HG02840 (cell line): Measurements from ENCODE around the gene PCBP3.

ENCODE experiments used
- ATAC-seq: cut with Tn5 transposase; IDR thresholded peaks from one replicate; pipeline ENCODE4 v1.9.1; 2021; ENCODE audit warnings: mild to moderate bottlenecking, moderate library complexity, moderate number of reproducible peaks; ENCODE audit not compliant: unreplicated experiment, low FRiP score

PCBP3 gene

DNA sequence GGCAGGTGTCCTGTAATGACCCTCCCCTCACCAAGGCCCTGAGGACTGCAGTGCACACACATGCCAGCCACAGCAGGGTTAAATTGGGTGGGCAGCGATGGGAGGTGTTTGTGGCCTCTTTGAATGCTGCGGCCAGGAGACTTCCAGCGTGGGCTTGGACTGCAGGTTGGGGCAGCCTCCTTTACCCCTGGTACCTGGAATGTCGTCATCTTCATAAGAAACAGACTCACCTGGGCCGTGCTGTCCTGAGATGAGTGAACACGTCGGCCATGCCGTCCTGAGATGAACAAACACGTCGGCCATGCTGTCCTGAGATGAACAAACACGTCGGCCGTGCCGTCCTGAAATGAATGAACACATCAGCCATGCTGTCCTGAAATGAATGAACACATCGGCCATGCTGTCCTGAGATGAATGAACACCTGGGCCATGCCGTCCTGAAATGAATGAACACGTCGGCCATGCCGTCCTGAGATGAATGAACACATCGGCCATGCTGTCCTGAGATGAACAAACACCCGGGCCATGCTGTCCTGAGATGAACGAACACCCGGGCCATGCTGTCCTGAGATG lies 288.0 kb downstream of the PCBP3 start:
- no peak for ATAC-seq

DNA sequence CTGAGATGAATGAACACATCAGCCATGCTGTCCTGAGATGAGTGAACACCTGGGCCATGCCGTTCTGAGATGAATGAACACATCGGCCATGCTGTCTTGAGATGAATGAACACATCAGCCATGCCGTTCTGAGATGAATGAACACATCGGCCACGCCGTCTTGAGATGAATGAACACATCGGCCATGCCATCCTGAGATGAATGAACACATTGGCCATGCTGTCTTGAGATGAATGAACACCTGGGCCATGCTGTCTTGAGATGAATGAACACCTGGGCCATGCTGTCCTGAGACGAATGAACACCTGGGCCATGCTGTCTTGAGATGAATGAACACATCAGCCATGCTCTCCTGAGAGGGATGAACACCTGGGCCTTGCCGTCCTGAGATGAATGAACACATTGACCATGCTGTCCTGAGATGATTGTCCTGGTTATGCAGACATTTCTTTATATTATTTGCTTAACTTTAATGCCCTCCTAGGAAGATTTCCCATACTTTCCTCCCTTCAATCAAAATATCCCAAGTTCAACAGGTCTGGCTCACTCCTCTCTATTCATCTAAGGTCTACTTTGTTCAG lies 289.5 kb downstream of the PCBP3 start:
- ATAC-seq, result no peak

DNA sequence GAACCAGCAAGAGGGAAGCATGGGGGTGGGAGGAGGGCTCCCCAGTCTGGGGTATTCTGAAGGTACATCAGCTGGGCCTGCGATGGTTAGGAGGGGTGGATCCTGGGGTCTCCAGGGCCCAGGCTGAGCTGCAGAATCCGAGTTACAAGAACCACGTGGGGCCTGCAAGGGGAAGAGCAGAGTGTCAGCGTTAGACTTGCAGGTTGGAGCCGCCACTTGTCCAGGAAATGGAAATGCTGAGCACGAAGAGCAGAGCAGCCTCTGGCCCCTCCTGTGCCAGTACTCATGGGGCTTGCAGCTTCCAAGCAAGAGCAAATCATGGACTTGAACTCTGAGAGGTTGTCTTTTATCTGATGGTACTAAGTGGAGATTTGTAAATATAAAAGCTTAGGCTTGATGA lies 290.6 kb downstream of the PCBP3 start:
- ATAC-seq, result no peak

DNA sequence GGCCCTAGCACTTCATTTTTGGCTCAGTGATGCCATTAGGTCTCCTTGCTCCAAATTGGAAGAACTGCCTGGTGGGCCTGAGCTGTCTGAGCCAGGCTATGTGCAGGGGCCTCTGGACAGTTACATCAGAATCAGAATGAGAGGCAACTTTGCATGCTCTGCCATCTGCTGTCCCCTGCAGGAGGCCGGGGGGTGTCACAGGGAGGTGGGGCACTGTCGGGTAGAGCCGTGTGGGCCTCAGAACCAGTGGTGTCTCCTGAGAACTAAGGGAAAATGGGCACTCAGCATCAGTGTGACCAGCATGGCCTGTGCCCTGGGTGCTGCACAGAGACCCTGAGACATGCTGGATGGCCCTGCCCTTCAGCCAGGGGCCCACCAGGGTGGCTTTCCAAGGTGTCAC lies 291.0 kb downstream of the PCBP3 start:
- no peak for ATAC-seq

DNA sequence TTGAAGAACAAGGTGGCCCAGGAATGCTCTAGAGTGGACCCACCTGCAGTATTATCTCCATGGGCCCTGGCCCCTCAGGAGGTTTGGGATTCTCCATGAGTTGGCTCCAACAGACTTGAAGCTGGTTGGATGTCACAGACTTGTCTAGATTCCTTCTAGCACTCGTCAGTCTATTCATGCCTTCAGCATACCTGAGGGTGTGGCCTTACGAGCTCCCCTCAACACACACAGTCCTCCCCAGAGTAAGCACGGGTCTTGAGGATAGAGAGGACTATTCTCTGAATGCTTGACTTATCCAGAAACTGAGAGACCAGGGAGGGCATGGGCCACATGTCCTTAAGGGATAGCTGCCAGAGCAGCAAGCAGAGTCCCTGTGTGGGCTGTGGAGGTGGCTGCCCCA lies 292.1 kb downstream of the PCBP3 start:
- no peak for ATAC-seq

DNA sequence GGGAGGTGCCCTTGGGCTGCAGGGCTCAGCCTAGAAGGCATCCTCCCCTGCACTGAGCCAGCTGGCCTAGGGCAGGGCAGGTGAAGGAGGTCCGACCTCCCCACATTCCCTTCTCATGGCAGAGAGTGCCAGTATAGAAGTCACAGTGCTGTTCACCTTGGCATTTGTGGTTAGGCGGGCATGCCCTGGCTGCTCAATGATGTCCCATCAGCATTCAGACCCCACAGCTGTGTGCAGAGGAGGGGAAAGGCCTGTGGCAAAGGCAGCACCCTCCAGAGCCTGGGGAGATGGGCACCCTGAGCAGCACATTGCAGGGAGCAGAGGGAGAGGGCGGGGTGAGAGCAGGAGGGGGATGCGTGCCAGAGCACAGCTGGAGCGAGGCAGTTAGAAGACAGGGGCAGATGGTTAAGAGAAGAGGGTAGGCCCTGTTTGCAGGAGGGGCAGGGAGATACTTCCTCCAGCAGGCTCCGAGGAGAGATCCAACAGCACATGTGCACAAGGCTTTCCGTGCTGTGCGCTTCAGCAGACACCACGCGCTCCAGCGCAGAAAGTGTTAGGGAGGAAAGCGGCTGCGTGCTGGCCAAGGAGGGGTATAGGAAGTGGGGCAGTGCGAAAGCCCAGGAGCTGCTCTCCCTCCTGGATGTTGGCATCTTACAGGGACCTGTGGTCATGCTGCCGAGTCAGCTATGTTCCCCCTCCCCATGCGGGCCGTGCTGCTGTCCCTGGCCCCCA lies 294.4 kb downstream of the PCBP3 start:
- ATAC-seq, result no peak

DNA sequence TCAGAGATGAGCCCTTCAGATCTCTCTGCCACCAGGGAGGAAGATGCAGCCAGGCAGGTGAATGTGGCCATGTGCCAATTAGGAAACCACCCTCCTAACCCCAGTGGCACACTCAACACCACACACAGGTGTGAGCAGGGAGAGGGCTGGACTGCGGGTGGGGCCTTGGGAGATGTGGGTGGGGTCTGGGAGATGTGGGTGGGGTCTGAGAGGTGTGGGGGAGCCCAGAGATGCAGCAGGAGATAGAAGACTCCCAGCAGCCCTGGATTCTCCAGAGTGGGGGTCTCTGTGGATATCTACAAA lies 294.9 kb downstream of the PCBP3 start:
- ATAC-seq, result no peak

DNA sequence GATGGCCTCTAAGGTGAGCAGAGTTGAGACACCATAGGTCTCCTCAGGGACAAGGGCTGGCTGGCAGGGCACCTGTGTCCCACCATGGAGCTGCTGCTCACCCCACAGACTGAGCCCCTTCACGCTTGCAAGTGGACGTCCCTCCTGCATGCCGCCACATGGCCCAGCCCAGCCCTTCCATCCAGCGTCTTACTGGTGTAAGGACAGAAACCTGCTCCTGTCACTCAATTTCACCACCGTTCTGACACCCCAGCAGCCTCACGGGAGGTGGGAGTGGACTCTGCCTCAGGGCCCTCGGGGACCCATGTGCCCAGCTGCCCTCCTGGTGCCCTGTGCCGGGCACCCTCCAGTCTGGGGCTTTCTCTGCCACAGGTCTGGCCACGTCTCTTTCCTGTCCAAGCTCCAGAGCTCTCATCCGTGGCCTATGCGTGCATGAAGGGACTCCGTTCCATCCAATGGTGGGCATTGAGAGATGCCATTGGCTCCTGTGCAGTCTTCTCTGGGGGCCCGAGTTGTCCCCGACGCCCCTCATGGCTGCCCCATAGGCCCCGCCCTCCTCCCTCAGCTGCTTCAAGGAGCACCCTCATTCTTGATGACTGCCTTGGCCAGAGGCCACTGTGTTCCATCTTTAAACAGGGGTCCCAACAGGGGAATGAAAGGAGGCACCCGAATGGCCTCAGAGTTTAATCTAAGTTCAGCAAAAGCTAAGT lies 295.4 kb downstream of the PCBP3 start:
- ATAC-seq, result no peak

DNA sequence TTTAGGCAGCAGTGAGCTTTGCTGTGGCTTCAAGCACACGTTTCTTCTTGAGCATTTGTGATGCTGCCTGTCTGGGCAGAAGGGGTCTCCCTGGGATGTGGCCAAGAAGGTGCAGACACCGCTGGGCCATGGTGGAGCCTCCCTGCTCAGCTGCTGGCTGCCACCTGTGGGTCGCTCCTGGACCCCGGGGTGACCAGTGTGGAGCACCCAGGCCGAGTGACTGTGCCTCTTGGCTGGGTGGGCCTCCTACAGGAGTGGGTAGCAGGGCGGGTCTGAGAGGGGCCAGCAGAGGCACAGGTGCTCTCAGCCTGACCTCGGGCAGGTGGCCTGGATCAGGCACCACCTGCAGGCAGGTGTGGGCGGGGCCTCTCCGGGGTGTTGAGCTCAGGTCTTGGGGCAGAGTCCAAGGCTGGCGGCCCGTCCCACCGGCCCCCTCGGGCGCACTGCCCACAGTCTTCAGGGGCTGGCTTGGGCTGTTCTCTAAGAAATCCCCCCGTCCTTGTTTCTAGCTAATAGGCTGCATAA lies 296.1 kb downstream of the PCBP3 start:
- ATAC-seq, result no peak

DNA sequence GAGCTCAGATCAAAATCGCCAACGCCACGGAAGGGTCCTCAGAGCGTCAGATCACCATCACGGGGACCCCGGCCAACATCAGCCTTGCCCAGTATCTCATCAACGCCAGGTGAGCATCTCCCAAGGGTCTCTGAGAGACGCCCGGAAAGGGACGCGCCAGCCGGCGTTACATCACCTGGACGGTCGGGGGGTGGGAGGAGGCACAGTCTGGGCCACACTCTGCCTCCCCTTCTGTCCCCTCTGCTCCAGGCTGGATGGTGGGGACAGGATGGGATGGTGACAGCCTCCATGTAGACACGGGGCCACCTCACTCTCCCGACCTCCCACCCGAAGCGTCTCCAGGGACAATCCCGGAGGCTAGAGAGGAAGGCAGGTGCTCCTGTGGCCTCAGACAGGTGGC lies 296.6 kb downstream of the PCBP3 start:
- ATAC-seq, result no peak

DNA sequence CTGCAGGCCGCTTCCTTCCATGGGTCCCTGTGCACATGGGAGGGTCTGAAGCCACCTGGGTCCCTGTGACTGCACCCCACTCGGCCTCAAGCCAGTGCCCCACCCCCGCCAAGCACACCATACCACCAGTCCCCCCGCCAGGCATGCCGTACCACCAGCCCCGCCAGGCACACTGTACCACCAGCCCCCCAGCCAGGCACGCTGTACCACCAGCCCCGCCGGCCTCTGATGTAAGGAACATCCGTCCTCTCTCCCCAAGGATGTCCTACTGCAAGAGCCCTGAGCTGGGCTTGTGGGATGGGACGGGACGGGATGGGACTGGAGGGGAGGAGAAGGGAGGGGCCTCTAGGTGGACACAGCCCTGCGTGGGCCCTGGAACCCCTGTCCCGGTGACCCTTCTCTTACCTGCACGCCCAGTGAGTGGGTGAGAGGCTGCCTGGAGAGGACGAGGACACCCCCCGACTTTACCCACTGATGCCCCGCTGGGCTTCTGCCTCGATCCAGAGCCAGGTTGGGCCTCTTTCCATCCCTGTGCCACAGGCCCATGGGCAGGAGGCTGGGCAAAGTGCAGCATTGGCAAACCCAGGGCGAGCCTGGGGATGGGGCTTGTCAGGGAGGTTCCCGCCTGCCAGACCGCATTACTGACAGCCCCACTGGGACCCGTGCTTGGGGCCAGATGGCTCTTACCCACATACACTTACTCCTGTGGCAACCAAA lies 297.3 kb downstream of the PCBP3 start:
- no peak for ATAC-seq

DNA sequence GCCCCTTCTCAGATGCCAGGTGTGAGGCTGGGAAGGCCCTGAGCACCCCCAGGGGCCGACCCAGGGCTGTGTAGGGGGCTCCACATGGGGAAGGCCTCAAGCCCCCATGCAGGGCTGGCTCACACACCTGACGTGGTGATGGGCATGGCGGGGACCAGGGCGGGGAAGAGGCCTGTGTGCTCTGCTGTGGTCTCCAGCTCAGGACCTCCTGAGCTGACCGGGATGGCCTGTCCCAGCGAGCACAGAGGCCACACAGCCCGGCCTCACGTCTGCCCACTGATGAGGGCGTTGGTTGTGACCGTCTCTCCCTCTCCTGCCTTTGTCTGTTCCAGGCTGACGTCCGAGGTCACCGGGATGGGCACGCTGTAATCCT lies 297.8 kb downstream of the PCBP3 start:
- no peak for ATAC-seq

DNA sequence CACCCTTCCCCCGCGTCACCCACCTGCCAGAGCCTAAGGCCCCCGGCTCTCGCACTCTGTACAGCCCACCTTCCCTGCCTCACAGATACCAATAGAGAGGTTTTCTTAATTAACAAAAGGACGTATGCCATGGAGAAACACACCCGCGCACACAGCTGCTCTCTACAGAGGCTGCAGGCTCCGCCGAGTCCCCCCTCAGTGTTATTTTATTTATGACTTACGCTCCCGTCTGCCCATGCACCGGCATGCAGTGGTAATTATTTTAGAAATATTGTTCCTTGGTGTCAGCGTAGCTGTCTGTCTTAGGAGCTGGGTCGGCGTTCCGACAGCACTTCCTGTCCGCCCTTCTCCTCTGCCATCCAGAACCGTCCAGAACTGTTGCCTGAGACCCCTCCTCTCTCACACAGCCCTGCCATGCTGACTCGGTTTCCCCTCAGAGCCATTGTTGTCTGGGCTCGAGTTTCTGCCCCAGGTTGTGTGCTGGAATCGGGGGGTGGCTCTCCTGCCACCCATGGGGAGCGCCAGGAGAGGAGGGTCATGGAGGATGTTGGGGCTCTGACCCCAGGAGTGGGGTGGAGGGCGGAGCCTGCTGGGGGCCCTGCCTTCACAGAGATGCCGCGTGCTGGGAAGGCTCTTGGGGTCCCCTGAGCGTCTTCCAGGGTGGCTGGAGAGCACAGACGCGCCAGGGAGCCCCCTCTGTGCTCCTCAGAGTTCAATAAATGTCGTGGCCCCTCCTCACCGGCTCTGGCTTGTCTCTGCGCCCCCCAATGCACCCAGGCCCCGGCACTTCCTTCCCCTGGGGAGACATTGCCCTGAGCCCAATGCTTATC lies 298.4 kb downstream of the PCBP3 start:
- ATAC-seq, result no peak

DNA sequence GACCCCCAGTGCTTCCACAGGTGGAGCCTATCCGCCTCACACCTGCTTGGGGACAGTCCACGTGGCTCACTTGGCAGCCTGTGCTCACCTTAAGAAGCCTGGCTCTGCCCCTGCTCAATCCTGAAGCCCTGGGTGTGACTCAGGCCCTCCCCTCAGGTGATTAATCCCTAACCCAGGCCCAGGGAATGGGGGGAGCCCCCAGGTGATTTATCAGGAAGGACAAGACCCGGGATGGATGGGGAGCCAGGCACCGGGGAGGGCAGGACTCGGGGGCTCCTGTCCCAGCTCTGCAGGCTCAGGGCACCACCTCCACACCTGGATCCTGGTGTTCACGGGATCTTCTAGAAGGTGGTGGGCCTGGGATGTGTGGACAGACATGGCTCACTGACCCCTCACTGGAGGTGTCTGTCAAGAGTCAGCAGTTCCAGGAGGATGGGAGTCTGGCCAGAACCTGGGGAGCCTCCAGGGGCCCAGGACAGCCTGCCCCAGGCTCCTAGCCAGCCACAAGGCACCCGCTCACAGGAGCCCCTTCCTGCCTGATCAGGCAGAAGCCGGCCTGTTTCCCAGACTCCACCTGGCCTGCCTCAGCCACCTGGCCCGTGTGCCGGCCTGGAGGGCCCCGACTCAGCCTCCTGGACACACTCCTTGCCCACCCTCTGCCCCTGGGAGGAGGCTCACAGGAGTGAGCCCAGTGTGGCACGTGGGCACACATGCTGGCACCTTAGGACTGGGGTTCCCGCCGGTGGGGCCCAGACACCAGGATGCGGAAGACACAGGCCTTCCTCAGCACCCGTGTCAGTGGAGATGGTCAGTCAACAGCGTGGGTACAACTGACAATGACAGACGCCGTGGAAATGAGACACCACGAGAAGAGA lies 299.5 kb downstream of the PCBP3 start:
- ATAC-seq, result no peak

DNA sequence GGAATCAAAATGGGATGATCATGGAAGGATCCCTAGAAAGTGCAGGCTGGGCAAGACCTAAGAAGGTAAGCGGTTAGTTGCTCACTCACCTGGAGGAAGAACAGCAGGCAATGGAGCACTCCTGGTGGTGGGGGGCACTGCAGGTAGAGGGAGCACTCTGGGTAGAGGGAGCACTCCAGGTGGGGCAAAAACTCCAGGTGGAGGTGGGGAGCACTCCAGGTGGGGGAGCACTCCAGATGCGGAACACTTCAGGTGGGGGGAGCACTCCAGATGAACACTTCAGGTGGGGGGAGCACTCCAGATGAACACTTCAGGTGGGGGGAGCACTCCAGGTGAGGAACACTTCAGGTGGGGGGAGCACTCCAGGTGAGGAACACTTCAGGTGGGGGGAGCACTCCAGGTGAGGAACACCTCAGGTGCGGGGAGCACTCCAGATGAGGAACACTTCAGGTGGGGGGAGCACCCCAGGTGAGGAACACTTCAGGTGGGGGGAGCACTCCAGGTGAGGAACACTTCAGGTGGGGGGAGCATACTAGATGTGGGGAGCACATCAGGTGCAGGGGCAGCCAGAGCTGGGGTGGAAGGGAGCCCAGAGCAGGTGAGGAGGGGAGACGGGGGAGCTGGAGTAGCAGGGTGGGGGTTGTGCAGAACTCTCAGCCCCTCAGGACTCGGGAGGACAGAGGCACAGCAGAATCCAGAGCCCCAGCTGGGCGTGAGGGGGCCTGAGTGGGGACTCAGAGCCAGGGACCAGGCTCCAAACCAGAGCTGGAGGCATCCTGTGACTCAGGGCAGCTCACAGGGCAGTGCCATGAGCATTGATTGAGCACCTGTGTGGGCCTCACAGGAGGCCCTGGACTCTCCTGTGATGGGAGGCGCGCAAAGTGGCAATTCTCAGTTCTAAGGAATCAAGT lies 300.4 kb downstream of the PCBP3 start:
- no peak for ATAC-seq

DNA sequence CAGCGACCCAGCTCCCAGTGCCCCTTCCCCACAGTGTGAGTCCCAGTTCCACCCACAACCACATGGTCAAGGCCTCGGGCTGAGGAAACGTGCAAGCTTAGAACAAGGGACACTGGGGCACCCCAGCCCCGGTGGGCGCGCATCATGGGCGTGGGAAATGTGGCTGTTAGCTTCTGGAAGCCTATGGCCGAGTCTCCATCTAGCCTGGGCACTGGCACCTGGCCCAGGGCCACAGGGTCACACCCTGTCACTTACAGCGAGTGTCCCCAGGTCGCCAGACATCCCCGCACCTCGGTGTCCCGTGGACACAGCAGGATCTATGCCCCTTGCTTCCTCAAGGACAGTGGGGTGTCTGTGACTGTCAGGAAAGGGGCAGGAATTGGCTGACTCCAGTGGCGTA lies 301.1 kb downstream of the PCBP3 start:
- ATAC-seq, result no peak

DNA sequence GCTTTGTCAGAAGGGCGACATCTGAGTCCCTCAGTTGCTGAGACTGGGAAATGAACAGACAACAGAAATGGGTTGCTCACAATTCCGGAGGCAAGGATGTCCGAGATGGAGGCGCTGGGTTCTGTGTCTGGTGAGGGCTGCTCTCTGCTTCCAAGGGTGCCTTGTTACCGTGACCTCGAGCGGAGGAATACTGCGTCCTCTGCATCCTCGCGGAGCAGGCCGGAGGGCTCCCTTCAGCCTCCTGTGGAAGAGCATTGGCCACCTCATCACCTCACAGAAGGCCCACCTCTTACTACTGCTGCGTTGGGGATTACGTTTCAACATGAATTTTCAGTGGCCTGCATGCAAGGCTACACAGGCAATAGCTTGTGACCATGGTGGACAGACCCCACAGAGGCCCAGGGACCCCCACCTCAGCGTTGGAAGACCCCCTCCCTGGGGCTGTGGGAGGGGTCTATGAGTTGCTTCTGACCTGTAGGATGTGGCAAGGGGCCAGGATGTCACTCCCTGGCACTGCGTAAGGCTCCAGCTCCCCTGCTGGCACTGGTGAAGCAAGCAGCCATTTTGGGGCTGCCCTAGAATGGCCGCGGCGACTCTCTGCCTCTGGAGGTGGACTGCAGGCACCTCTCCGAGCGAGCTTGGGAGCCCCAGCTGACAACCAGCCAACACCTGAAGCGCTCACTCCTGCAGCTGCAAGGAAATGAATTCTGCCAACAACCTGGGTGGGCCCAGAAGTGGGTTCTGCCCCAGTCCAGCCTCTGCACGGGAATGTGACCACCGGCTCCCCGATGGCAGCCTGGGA lies 301.7 kb downstream of the PCBP3 start:
- no peak for ATAC-seq
